ENCODE results near the gene LRRC46.

LRRC46 gene

DNA sequence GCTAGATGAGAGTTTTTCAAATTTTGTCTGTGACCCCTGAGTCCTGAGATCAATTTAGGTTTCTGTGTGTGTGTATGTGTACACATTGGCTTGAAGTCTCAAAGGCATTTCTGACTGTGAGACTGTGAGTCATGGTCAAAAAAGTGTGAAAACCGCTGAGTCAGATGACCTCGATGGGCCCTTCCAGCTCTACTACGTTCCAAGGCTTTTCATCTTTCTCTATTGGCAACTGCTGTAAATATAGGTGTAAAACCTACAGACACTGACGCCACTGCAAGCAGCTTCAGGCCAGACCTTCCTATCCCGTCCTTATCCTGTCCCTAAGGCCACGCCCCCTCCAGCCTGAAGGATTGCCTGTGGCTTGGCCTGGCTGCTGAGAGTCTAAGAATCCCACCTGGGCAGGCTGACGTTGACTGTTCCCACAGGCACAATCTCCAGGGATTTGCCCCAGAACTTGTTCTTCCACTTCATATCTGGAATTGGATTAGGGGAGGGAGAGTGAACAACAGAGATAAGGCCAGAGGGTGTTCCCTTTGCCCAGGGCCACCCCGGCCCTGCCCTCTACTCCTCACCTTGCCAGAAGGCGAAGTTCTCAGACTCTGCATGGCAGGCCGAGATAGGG, 21.2 kb upstream of the LRRC46 start:
- no peak for DNase-seq (ENCODE audit: low read depth)
- no peak for TF ChIP-seq CTCF (IDR thresholded peaks at IDR 0.05; ENCODE audit: low read depth, low read length, missing control alignments)

GRCh38 chr17:47810901-47811635, 20.4 kb upstream of the LRRC46 start:
- DNase-seq (ENCODE audit: low read depth): no peak
- TF ChIP-seq CTCF (IDR thresholded peaks at IDR 0.05; ENCODE audit: low read depth, low read length, missing control alignments): no peak
- no peak overlapping the region for H3K4me3 ChIP-seq (ENCODE audit: low read depth, low read length)

More for the DNA sequence above, 21.2 kb upstream of the LRRC46 start:
- H3K4me3 ChIP-seq (ENCODE audit: low read depth, low read length): no peak overlapping the region

- no peak overlapping the region for H3K4me3 ChIP-seq (ENCODE audit: low read depth, low read length)
- no peak for TF ChIP-seq CTCF (IDR thresholded peaks at IDR 0.05; ENCODE audit: low read depth, low read length, missing control alignments)
- DNase-seq (ENCODE audit: low read depth): no peak
These were observed 19.8 kb upstream of the LRRC46 start for GRCh38 chr17:47811709-47812108.

DNA sequence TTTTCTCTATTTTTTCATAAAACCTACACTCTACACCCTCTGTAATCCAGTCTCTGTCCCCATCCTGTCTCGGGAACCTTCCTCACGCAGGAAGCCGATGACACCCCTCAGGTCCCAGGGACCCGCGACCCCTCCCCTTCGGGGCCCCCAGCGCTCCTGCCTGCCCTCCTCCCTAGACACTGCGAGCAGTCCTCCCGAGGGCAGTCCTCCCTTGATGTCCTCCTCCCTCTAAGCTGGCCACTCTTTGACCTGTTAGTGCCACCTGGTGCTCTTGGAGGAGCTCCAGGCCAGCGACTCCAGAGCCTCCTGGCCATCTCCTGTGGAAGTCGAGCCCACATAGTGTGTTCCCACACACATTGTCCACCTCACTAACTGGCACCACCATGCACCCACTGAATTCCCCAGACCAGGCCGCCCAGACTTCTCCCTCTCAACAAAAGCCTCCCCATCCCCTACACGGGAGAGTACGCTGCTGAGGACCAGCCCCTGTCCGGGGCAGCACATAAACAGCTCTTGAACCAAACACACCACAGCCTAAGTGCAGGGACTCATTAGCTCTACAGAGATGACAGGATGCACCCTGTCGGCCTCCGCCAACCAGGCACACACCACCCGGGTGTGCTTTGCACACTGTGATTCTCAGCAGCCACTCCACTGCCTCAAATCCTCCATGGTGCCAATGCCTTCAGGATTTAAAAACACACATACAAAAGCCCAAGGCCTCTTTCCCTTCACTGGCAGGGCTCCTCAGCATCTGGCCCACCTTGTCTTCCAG, 19.1 kb upstream of the LRRC46 start:
- DNase-seq (ENCODE audit: low read depth): no peak
- no peak overlapping the region for H3K4me3 ChIP-seq (ENCODE audit: low read depth, low read length)
- TF ChIP-seq CTCF (IDR thresholded peaks at IDR 0.05; ENCODE audit: low read depth, low read length, missing control alignments): no peak

GRCh38 chr17:47813077-47813476, 18.4 kb upstream of the LRRC46 start:
- H3K4me3 ChIP-seq (ENCODE audit: low read depth, low read length): no peak overlapping the region
- no peak for DNase-seq (ENCODE audit: low read depth)
- TF ChIP-seq CTCF (IDR thresholded peaks at IDR 0.05; ENCODE audit: low read depth, low read length, missing control alignments): no peak

DNA sequence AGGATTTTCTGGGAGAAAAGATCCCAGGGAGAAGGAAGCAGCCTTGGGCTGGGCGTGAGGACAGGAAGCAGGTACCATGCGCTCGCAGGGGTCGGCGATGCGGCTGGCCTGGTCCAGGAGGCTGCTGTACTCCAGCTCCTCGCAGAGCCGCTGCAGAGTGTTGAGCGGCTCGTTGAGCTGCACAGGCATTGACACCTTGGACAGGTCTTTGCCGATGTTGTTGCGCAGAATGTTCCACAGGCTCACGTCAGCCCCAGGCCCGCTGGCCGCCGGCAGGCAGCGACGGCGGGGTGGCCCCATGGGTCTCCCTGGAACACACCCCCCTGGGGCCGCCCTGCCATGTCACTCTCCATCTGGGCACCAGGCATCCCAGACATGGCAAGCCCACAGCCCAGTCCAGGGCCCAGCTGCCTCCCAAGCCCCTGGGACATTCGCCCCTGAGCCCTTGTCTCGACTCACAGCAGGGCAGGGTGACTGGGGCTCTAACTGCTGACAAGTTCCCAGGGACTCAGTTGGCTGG, 17.9 kb upstream of the LRRC46 start:
- TF ChIP-seq CTCF (IDR thresholded peaks at IDR 0.05; ENCODE audit: low read depth, low read length, missing control alignments): no peak
- no peak for DNase-seq (ENCODE audit: low read depth)
- H3K4me3 ChIP-seq (ENCODE audit: low read depth, low read length): no peak overlapping the region

Data from GM12864 (cell line).